Measurements from ENCODE around the gene SLAMF7. TPM values are rescaled to one million over a fixed set of nuclear protein-coding genes. Genes with fewer than 3 reads are reported as not detected.
"Not testable (repeated sequence)": the region's sequence is repeated elsewhere in the genome, so short reads cannot be mapped to it uniquely, and the experiment has no call there.

Gene SLAMF7, protein sequence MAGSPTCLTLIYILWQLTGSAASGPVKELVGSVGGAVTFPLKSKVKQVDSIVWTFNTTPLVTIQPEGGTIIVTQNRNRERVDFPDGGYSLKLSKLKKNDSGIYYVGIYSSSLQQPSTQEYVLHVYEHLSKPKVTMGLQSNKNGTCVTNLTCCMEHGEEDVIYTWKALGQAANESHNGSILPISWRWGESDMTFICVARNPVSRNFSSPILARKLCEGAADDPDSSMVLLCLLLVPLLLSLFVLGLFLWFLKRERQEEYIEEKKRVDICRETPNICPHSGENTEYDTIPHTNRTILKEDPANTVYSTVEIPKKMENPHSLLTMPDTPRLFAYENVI
- total RNA-seq, result 100 to 1,000 TPM; 124 to 137 TPM

DNA sequence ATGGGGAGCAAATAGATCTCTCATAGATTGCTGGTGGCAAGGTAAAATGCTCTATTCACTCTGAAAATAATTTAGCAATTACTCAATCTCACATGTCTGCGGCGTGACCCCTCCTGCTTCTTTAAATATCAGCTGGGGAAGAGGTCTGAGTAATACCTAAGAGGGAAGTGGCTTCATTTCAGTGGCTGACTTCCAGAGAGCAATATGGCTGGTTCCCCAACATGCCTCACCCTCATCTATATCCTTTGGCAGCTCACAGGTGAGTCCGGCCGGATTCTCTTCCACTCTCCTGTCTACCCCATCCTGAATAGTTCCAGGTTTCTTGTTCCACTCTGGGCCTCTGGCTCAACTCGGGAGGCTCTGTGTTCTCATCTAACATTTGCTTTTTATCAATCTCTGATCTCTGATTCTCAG, at the start of gene SLAMF7:
SLAMF7 (plus strand) TSS at position 150 of the 414 bp plus-strand sequence; CDS start at position 205, 55 bp downstream.
- Mint-ChIP-seq H3K27me3 (no peaks in the 10 kb centered on the region), H3K27ac (peak within 1 kb of the TSS; percentile 94), H3K4me1 (peaks cover 55% of the 10 kb centered on the region), H3K36me3 (peaks cover 48% of the 10 kb centered on the region), H3K9me3 (peaks cover 11% of the 10 kb centered on the region), H3K4me3 (peak within 1 kb of the TSS; percentile 96)
- POLR2A ChIA-PET, result interaction anchor here (0.6 to 2.5 kb wide), 8 partner anchors 10 to 252 kb away, joined by 3 to 9 read pairs (median 4); partner anchors contain the start of gene CD48
- peak; percentile 67 for ATAC-seq (ENCODE audit: low read depth)
- no peak for DNase-seq

DNA sequence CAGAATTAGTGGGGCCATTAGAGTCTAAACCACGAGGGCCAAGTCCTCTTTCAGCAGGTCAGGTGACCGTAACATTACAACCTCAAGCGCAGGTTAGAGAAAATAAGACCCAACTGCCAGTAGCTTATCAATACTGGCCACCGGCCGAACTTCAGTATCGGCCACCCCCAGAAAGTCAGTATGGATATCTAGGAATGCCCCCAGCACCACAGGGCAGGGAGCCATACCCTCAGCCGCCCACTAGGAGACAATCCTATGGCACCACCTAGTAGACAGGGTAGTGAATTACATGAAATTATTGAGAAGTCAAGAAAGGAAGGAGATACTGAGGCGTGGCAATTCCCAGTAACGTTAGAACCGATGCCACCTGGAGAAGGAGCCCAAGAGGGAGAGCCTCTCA, 46.7 kb upstream of the SLAMF7 start:
- ATAC-seq (ENCODE audit: low read depth); H3K4me3 Mint-ChIP-seq; H3K9me3 Mint-ChIP-seq; H3K27me3 Mint-ChIP-seq; H3K27ac Mint-ChIP-seq; POLR2A ChIA-PET; DNase-seq: not testable (repeated sequence)
- Mint-ChIP-seq H3K36me3 (peaks cover 26% of the 10 kb centered on the region), H3K4me1 (peaks cover 62% of the 10 kb centered on the region)

DNA sequence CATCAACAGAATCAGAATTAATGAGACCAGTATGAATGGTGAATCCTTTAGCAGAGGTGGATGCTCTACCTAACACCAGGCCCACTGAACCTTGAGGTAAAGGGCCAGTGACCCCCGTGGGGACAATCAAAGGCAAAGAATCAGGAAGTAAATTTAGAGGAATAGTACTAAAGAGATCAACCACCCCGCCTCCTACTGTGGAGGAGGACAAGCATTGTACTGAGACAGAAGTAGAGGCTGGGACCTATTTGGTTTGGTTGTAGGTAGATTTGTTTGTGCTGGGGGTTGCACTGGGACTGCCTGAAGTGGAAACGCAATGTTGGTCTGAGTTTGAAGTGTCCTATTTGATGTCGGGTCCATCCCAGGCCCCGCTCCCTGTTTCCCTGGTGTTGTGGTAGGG, 36.9 kb upstream of the SLAMF7 start:
- H3K9me3 Mint-ChIP-seq, result no peaks in the 10 kb centered on the region
- peak overlapping the region; percentile 52 for H3K4me3 Mint-ChIP-seq
- POLR2A ChIA-PET, result interaction anchor here (1.7 to 3.2 kb wide), 2 partner anchors 10 to 19 kb away, joined by 6 to 11 read pairs; partner anchors contain the start of gene CD48
- ATAC-seq (ENCODE audit: low read depth), result no peak
- no peak for DNase-seq
- no peaks in the 10 kb centered on the region for H3K27me3 Mint-ChIP-seq
- peak overlapping the region; percentile 67 for H3K27ac Mint-ChIP-seq
- peaks cover 45% of the 10 kb centered on the region for H3K36me3 Mint-ChIP-seq
- peaks cover 74% of the 10 kb centered on the region for H3K4me1 Mint-ChIP-seq

DNA sequence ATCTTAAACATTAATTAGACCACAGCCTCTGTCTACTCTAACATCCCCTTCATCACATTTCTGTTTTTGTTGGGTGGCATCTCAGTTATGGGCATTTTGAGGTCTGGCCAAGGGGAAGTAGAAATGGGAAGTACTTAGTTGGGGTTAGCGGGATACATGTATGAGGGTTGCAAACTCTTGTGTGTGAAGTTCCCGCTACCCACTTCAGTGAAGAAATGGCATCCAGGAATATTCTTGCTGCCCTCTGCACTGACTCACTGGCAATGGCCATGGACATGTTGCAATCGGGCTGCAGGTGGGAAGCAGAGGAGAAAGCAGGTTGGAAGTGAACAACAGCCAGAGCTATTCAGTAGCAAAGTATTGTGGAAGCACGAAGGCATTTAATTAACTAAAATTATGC, 34.8 kb upstream of the SLAMF7 start:
- peaks cover 59% of the 10 kb centered on the region for H3K4me1 Mint-ChIP-seq
- POLR2A ChIA-PET, result interaction anchor here (0.6 to 3.2 kb wide), 2 partner anchors 8 to 18 kb away, joined by 3 to 11 read pairs; partner anchors contain the start of gene CD48
- no peaks in the 10 kb centered on the region for H3K9me3 Mint-ChIP-seq
- DNase-seq, result no peak
- ATAC-seq (ENCODE audit: low read depth), result no peak
- no peaks in the 10 kb centered on the region for H3K27me3 Mint-ChIP-seq
- peaks cover 41% of the 10 kb centered on the region for H3K36me3 Mint-ChIP-seq
- peak overlapping the region; percentile 51 for H3K27ac Mint-ChIP-seq
- peak overlapping the region; percentile 70 for H3K4me3 Mint-ChIP-seq

DNA sequence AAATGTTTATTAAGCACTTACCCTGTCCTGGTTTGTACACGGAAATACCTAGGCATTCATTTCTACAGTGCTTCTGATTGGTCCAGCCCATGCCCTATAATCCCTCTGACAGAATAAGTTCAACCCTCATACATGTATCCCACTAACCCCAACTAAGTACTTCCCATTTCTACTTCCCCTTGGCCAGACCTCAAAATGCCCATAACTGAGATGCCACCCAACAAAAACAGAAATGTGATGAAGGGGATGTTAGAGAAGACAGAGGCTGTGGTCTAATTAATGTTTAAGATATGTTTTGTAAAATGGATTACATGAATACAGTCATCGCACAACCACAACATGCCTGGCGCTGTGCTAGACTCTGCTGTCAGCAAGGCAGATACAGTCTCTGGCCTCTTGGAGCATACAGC, 33.8 kb upstream of the SLAMF7 start:
- peaks cover 41% of the 10 kb centered on the region for H3K36me3 Mint-ChIP-seq

DNA sequence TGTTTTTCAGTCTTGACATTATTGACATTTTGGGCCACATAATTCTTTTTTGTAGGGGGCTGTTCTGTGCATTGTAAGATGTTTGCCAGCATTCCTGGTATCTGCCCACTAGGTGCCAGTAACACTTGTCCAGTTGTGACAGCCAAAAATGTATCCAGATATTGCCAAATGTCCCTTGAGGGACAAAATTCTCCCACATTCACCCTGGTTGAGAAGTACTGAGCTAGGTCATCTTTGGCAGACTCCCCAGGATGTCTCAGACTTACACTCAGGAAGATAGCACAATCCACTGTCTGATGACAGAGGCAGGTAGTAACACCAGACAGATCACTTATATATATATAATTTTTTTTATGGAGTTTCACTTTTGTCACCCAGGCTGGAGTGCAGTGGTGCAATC, 33.3 kb upstream of the SLAMF7 start:
- Mint-ChIP-seq H3K27ac (peak overlapping the region; percentile 55), H3K4me1 (peaks cover 50% of the 10 kb centered on the region), H3K4me3 (no peak overlapping the region), H3K9me3 (no peaks in the 10 kb centered on the region), H3K36me3 (peaks cover 37% of the 10 kb centered on the region), H3K27me3 (no peaks in the 10 kb centered on the region)
- POLR2A ChIA-PET, result interaction anchor here (0.6 to 5.1 kb wide), 5 partner anchors 22 to 62 kb away, joined by 3 to 56 read pairs (median 5); no protein-coding TSS in a partner anchor
- ATAC-seq (ENCODE audit: low read depth) (no peak), DNase-seq (no peak)

More for the DNA sequence above, 33.8 kb upstream of the SLAMF7 start:
- not testable (repeated sequence) for DNase-seq; H3K4me3 Mint-ChIP-seq; H3K9me3 Mint-ChIP-seq; ATAC-seq (ENCODE audit: low read depth); H3K27me3 Mint-ChIP-seq
- Mint-ChIP-seq H3K4me1 (peaks cover 55% of the 10 kb centered on the region), H3K27ac (peak overlapping the region; percentile 55)
- POLR2A ChIA-PET, result interaction anchor here (3.2 to 5.1 kb wide), 2 partner anchors 7 to 21 kb away, joined by 11 to 56 read pairs; partner anchors contain the start of gene CD48

DNA sequence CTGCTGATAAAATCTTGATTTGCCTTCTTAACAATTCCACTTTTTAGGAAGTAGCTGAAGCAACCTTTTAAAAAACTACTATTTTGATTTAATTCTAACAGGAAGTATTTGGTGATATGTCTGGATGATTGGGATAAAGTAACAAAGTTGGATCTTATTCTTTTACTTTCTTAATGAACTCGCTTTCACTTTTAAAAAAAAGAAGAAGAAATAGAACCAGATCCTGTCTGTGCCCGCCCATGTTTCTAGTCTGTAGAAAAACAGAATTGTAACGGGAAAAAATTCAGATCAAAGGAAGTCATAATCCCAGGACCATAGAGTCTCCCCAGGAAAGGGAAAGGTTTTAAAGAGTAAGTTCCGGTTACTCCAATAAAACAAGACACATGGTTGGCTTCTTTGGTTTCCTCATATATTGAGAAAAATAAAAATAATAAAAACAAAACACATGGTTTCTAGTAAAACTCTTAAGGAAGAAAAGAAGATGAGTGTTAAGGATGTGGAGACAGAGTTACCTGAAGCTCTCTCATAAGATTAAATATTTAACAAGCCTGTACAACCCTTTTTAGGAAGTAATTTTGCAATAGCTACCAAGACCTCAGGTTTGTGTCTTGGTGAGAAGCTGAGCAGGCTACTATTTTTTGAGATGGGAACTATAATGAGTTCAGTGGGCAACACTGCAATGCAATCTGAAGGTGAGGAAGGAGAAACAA, 32.4 kb upstream of the SLAMF7 start:
- DNase-seq (no peak), ATAC-seq (ENCODE audit: low read depth) (no peak)
- POLR2A ChIA-PET, result interaction anchor here (0.9 to 5.1 kb wide), 9 partner anchors 17 to 475 kb away, joined by 3 to 56 read pairs (median 8); partner anchors contain the start of gene LY9
- Mint-ChIP-seq H3K27ac (no peak overlapping the region), H3K27me3 (no peaks in the 10 kb centered on the region), H3K4me3 (no peak overlapping the region), H3K9me3 (no peaks in the 10 kb centered on the region), H3K36me3 (peaks cover 39% of the 10 kb centered on the region), H3K4me1 (peaks cover 43% of the 10 kb centered on the region)

DNA sequence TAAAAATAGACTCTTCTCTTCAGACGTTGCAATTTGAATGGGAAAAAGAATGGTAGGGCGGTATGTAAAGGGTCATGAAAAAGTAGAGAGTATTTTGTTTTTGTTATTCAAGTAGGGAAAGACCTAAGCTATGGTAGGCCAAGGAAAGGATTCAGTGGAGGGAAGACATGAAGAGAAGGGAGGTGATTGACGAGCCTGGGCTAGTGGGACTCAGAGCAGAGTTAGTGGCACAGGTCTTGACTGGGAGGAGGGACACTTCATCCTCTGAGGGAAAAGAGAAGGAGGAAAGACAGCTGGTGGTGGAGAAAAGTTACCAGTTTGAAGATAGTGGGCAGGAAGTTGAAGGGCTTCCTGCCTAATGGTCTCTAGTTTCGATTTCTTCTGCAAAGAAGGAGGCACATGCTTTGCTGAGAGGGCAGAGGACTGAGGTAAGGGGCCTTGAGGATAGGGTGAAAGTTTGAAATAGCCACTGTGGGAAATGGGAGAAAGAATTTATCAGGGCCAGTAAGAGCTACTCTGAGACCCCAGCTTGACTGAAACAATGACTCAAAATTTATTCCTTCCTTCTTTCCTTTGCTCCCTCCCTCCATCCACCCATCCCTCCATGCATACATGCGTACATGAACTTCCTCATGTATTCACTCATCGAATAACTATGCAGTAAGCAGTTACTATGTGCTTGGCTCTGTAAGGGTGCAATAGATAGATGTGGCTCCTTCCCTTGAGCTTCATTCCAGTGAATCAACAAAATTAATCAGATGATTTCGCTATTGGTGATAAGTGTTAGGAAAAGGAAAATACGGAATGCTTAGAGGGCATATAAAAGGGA, 31.6 kb upstream of the SLAMF7 start:
- peak; percentile 26 for ATAC-seq (ENCODE audit: low read depth)

DNA sequence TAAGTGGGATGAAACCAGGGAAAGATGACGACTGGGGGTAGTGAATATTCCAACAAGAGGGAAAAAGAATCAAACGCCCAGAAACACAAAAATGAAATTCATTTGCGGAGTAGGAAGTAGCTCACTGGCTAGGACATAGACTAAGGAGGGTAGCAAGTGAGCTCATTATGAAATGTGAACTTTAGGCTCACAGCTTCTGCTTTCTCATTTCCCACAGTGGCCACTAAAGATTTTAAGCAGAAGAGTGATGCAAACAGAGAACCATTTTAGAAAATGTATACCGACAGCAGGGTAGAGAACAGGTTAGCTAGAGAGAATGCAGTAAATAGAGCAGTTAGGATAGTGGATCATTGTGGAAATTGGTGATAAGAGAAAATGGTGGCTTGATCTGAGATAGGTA, 30.9 kb upstream of the SLAMF7 start:
- H3K36me3 Mint-ChIP-seq, result peaks cover 33% of the 10 kb centered on the region
- no peaks in the 10 kb centered on the region for H3K9me3 Mint-ChIP-seq
- H3K4me3 Mint-ChIP-seq, result no peak overlapping the region
- ATAC-seq (ENCODE audit: low read depth) (no peak), DNase-seq (no peak)
- H3K27ac Mint-ChIP-seq, result no peak overlapping the region
- H3K4me1 Mint-ChIP-seq, result peaks cover 39% of the 10 kb centered on the region
- no peaks in the 10 kb centered on the region for H3K27me3 Mint-ChIP-seq
- POLR2A ChIA-PET, result interaction anchor here (0.7 to 5.1 kb wide), 19 partner anchors 16 to 784 kb away, joined by 3 to 56 read pairs (median 4); partner anchors contain the start of genes ARHGAP30, LY9, SLAMF1 and TSTD1

More for the DNA sequence above, 31.6 kb upstream of the SLAMF7 start:
- H3K27me3 Mint-ChIP-seq, result no peaks in the 10 kb centered on the region
- peaks cover 35% of the 10 kb centered on the region for H3K36me3 Mint-ChIP-seq
- no peaks in the 10 kb centered on the region for H3K9me3 Mint-ChIP-seq
- H3K27ac Mint-ChIP-seq, result no peak overlapping the region
- peaks cover 38% of the 10 kb centered on the region for H3K4me1 Mint-ChIP-seq
- DNase-seq, result no peak
- POLR2A ChIA-PET, result interaction anchor here (0.7 to 5.1 kb wide), 19 partner anchors 17 to 784 kb away, joined by 3 to 56 read pairs (median 4); partner anchors contain the start of genes ARHGAP30, LY9, SLAMF1 and TSTD1
- H3K4me3 Mint-ChIP-seq, result no peak overlapping the region

DNA sequence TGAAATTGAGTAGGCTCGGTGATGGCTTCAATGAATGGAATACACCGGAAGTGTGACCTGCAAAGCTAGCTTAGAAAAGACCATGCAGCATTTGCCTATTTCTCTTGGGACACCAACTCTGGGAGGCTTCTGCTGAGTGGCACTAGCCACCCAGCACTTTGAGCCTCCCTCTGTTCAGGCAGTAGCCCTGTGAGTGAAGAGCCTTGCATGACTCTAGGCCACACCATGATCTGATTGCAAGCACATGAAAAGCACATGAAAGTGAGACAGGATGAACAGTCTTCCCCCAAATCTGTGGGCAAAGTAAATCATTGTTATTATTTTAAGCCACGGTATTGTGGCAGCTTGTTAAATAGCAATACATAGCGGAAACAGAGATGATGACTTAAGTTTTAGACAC, 30.2 kb upstream of the SLAMF7 start:
- Mint-ChIP-seq H3K4me3 (no peak overlapping the region), H3K27me3 (no peaks in the 10 kb centered on the region), H3K9me3 (no peaks in the 10 kb centered on the region), H3K4me1 (peaks cover 34% of the 10 kb centered on the region), H3K27ac (no peak overlapping the region), H3K36me3 (peaks cover 26% of the 10 kb centered on the region)
- DNase-seq, result peak; percentile 60
- peak; percentile 35 for ATAC-seq (ENCODE audit: low read depth)
- POLR2A ChIA-PET, result interaction anchor here (0.8 to 5.1 kb wide), 12 partner anchors 15 to 361 kb away, joined by 3 to 56 read pairs (median 6); partner anchors contain the start of genes ARHGAP30, LY9 and SLAMF7

DNA sequence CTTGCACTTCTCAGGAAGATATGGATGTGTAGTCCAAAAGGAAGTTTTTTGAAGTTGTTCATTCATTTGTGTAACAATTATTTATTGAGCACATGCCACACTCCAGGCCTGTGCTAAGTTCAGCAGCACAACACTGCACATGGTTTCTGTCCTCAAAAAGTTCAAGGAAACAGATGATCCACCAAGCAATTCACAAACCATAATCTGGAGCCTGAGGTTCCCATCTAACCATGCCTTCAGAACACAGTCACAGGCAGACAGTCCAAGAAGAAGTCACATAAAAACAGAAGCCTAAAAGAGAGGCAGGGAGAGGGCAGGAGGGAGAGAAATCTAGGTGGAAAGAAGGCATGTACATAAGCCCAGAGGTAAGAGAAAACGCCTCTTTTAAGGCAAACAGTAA, 29.3 kb upstream of the SLAMF7 start:
- no peak overlapping the region for H3K27ac Mint-ChIP-seq
- POLR2A ChIA-PET, result interaction anchor here (0.8 to 5.1 kb wide), 5 partner anchors 14 to 360 kb away, joined by 3 to 56 read pairs (median 22); partner anchors contain the start of genes ARHGAP30, LY9 and SLAMF7
- no peaks in the 10 kb centered on the region for H3K9me3 Mint-ChIP-seq
- H3K4me3 Mint-ChIP-seq, result no peak overlapping the region
- no peaks in the 10 kb centered on the region for H3K27me3 Mint-ChIP-seq
- DNase-seq (no peak), ATAC-seq (ENCODE audit: low read depth) (no peak)
- H3K36me3 Mint-ChIP-seq, result peaks cover 20% of the 10 kb centered on the region
- peaks cover 30% of the 10 kb centered on the region for H3K4me1 Mint-ChIP-seq

DNA sequence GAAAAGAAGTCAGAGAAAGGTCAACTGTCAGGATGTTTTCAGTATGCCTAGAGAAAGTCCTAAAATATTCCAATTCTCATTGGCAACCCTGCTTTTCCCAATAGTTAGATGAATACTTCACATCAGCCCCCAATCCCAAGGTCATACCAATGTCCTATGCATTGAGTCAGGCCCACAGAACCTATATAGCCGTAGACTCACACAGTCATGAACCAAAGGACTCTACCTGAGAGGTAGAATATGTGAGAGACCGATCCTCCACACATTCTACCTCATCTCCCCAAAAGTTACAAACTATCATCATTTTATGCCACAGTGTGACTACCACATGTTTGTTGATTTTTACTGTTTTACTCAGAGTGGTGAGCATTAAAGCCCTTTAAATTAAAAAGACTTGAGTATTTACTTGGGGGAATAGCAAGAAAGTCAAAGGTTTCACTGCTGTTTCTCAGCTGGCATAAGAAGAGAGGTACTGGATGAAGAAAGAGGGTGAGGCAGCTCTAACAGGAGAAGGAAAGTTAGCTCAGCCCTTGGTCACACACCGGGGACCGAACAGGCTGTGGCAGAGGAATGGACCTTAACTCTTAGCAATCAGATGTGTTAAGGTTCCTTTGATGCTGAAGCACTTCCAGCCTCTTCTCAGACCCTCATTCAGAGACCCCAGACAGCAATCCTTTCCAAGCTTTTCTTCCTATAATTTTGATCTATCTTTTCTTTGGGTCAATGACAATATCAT, 28.4 kb upstream of the SLAMF7 start:
- no peaks in the 10 kb centered on the region for H3K27me3 Mint-ChIP-seq
- H3K4me1 Mint-ChIP-seq, result peaks cover 26% of the 10 kb centered on the region
- peaks cover 10% of the 10 kb centered on the region for H3K36me3 Mint-ChIP-seq
- no peaks in the 10 kb centered on the region for H3K9me3 Mint-ChIP-seq
- no peak overlapping the region for H3K27ac Mint-ChIP-seq
- no peak overlapping the region for H3K4me3 Mint-ChIP-seq
- ATAC-seq (ENCODE audit: low read depth) (no peak), DNase-seq (no peak)
- POLR2A ChIA-PET, result interaction anchor here (0.6 to 4.3 kb wide), 15 partner anchors 14 to 675 kb away, joined by 3 to 36 read pairs (median 5); partner anchors contain the start of genes LY9, NIT1, PFDN2 and SLAMF7
